ENCODE results near the gene HPS1.

- no peak for TF ChIP-seq GATA3 (IDR thresholded peaks at IDR 0.05; ENCODE audit: low read depth, low read length)
- TF ChIP-seq GATA2 (IDR thresholded peaks at IDR 0.05; ENCODE audit: low read depth, low read length), result peak; percentile 55
These were observed 73.3 kb downstream of the HPS1 start for GRCh38 chr10:98373260-98374040.
